Mesenchymal stem cell (in vitro differentiated cells and primary cell): ENCODE data around the gene ICOS.

Experiments used
- DNase-seq: peaks from one replicate; pipeline ENCODE4 v3.0.0-alpha.2; 2013
- H2AFZ ChIP-seq: one replicate; pipeline ENCODE4 v1.6.1; 2013; ENCODE audit warnings: low read depth, mild to moderate bottlenecking, control low read depth, inconsistent platforms, low read length, moderate library complexity
- H2AK5ac ChIP-seq: 2 replicates; pipeline ENCODE4 v1.6.1; 2013; ENCODE audit warnings: low read length, moderate library complexity, mild to moderate bottlenecking, inconsistent platforms; ENCODE audit not compliant: severe bottlenecking
- H2BK120ac ChIP-seq: one replicate; pipeline ENCODE4 v1.6.1; 2013; ENCODE audit warnings: low read depth, mild to moderate bottlenecking, inconsistent platforms, low read length, moderate library complexity
- H2BK12ac ChIP-seq, 2 experiments: one replicate each; pipeline ENCODE4 v1.6.1; 2013; ENCODE audit warnings: inconsistent platforms in 2 of 2, low read length in 2 of 2, mild to moderate bottlenecking in 2 of 2, moderate library complexity in 2 of 2, control low read depth in 1 of 2
- H2BK15ac ChIP-seq: one replicate; pipeline ENCODE4 v1.6.1; 2013; ENCODE audit warnings: mild to moderate bottlenecking, low read depth, inconsistent platforms; ENCODE audit not compliant: poor library complexity, severe bottlenecking
- H2BK5ac ChIP-seq: 2 replicates; pipeline ENCODE4 v1.6.1; 2013; ENCODE audit warnings: low read depth, mild to moderate bottlenecking, low read length, control low read depth, inconsistent platforms; ENCODE audit not compliant: poor library complexity, severe bottlenecking
- H3K14ac ChIP-seq, 2 experiments: one replicate each; pipeline ENCODE4 v1.6.1; 2013; ENCODE audit warnings: inconsistent platforms in 2 of 2, low read length in 2 of 2, control low read depth in 1 of 2, mild to moderate bottlenecking in 1 of 2, moderate library complexity in 1 of 2
- H3K18ac ChIP-seq, 2 experiments: one replicate each; pipeline ENCODE4 v1.6.1; 2013; ENCODE audit warnings: inconsistent platforms in 2 of 2, low read length in 2 of 2, control low read depth in 1 of 2, low read depth in 1 of 2, mild to moderate bottlenecking in 1 of 2
- H3K23ac ChIP-seq, 2 experiments: one replicate each; pipeline ENCODE4 v1.6.1; 2013; ENCODE audit warnings: inconsistent platforms in 2 of 2, low read length in 2 of 2, mild to moderate bottlenecking in 2 of 2, moderate library complexity in 2 of 2, control low read depth in 1 of 2
- H3K27ac ChIP-seq: 2 replicates; pipeline ENCODE4 v1.5.1; 2013; ENCODE audit warnings: mild to moderate bottlenecking, moderate library complexity, low read length, control low read depth, inconsistent platforms; ENCODE audit not compliant: poor library complexity, severe bottlenecking
- H3K27me3 ChIP-seq, 2 experiments: 2 replicates each; pipeline versions ENCODE4 v1.6.1 to v1.7.0; 2013; ENCODE audit warnings: low read length in 2 of 2, mild to moderate bottlenecking in 2 of 2, moderate library complexity in 2 of 2, control low read depth in 1 of 2, inconsistent platforms in 1 of 2; ENCODE audit not compliant: control insufficient read depth in 1 of 2, insufficient read depth in 1 of 2
- H3K36me3 ChIP-seq, 2 experiments: 2 replicates each; pipeline versions ENCODE4 v1.6.1 to v1.7.0; 2013; ENCODE audit warnings: low read length in 2 of 2, control low read depth in 1 of 2, inconsistent platforms in 1 of 2, low read depth in 1 of 2, mild to moderate bottlenecking in 1 of 2; ENCODE audit not compliant: insufficient read depth in 2 of 2, control insufficient read depth in 1 of 2
- H3K4ac ChIP-seq, 2 experiments: one replicate each; pipeline ENCODE4 v1.6.1; 2013; ENCODE audit warnings: inconsistent platforms in 2 of 2, low read length in 2 of 2, mild to moderate bottlenecking in 2 of 2, moderate library complexity in 2 of 2, control low read depth in 1 of 2, low read depth in 1 of 2
- H3K4me1 ChIP-seq: 2 replicates; pipeline ENCODE4 v1.6.1; 2013; ENCODE audit warnings: low read depth, low read length, control low read depth; ENCODE audit not compliant: control insufficient read depth, insufficient read depth
- H3K4me2 ChIP-seq: 2 replicates; pipeline ENCODE4 v1.6.1; 2013; ENCODE audit warnings: low read length, mild to moderate bottlenecking, inconsistent platforms; ENCODE audit not compliant: poor library complexity, severe bottlenecking
- H3K4me3 ChIP-seq, 2 experiments: 2 replicates each; pipeline versions ENCODE4 v1.5.1 to v1.7.0; 2013; ENCODE audit warnings: low read length in 2 of 2, mild to moderate bottlenecking in 2 of 2, control low read depth in 1 of 2, low read depth in 1 of 2; ENCODE audit not compliant: insufficient read depth in 1 of 2
- H3K79me1 ChIP-seq: replicated peaks from 2 replicates; pipeline ENCODE4 v1.6.1; 2013; ENCODE audit warnings: mild to moderate bottlenecking, control low read depth, low read length, inconsistent platforms; ENCODE audit not compliant: poor library complexity, severe bottlenecking
- H3K9ac ChIP-seq: 2 replicates; pipeline ENCODE4 v1.7.0; 2013; ENCODE audit warnings: mild to moderate bottlenecking, low read length, moderate library complexity
- H3K9me3 ChIP-seq: 2 replicates; pipeline ENCODE4 v1.7.0; 2013; ENCODE audit warnings: mild to moderate bottlenecking, low read length; ENCODE audit not compliant: control insufficient read depth
- H4K8ac ChIP-seq: one replicate; pipeline ENCODE4 v1.6.1; 2013; ENCODE audit warnings: inconsistent platforms, mild to moderate bottlenecking, low read length, moderate library complexity
- H4K91ac ChIP-seq: one replicate; pipeline ENCODE4 v1.6.1; 2013; ENCODE audit warnings: mild to moderate bottlenecking, low read length, inconsistent platforms
- WGBS: methylation state at CpG from one replicate; pipeline ENCODE4 v1.1.7; 2013; ENCODE audit warnings: mixed read lengths; 5-methylcytosine and 5-hydroxymethylcytosine counted together

ICOS gene

GRCh38 chr2:204005940-204006721 lies 69.6 kb downstream of the ICOS start:
- H2AFZ ChIP-seq: no peak overlapping the region
- H3K27ac ChIP-seq: no peak overlapping the region
- no peak overlapping the region for H2BK120ac ChIP-seq
- H3K23ac ChIP-seq: no peak overlapping the region
- H2BK15ac ChIP-seq: no peak overlapping the region
- DNase-seq: no peak
- peaks cover 14 to 39% of the 10 kb centered on the region in 2 experiments for H3K27me3 ChIP-seq
- no peaks in the 10 kb centered on the region for H3K79me1 ChIP-seq
- H3K4me3 ChIP-seq: no peak overlapping the region
- H3K9ac ChIP-seq: no peak overlapping the region
- H2AK5ac ChIP-seq: no peak overlapping the region
- no peaks in the 10 kb centered on the region for H3K4me1 ChIP-seq
- H3K4me2 ChIP-seq: no peak overlapping the region
- 79% methylated on average over 2 of the region's 3 CpGs for WGBS
- no peak overlapping the region for H3K4ac ChIP-seq
- H3K18ac ChIP-seq: no peak overlapping the region
- no peak overlapping the region for H4K91ac ChIP-seq
- no peaks in the 10 kb centered on the region for H3K9me3 ChIP-seq
- H3K14ac ChIP-seq: no peak overlapping the region
- no peaks in the 10 kb centered on the region for H3K36me3 ChIP-seq
- H4K8ac ChIP-seq: no peak overlapping the region
- no peak overlapping the region for H2BK12ac ChIP-seq
- no peak overlapping the region for H2BK5ac ChIP-seq

- H3K18ac ChIP-seq: no peak overlapping the region
- no peak overlapping the region for H3K9ac ChIP-seq
- no peak overlapping the region for H2BK12ac ChIP-seq
- H4K91ac ChIP-seq: no peak overlapping the region
- no peak overlapping the region for H2BK15ac ChIP-seq
- H3K4me1 ChIP-seq: no peaks in the 10 kb centered on the region
- no peak overlapping the region for H3K4me3 ChIP-seq
- H2AK5ac ChIP-seq: no peak overlapping the region
- H3K36me3 ChIP-seq: no peaks in the 10 kb centered on the region
- no peak overlapping the region for H3K14ac ChIP-seq
- H4K8ac ChIP-seq: no peak overlapping the region
- no peak overlapping the region for H3K23ac ChIP-seq
- no peaks in the 10 kb centered on the region for H3K9me3 ChIP-seq
- H2BK120ac ChIP-seq: no peak overlapping the region
- H3K4me2 ChIP-seq: no peak overlapping the region
- H2BK5ac ChIP-seq: no peak overlapping the region
- 87% methylated on average over 6 of the region's 6 CpGs for WGBS
- H3K27ac ChIP-seq: no peak overlapping the region
- no peak overlapping the region for H3K4ac ChIP-seq
- H2AFZ ChIP-seq: no peak overlapping the region
- DNase-seq: no peak
- peaks cover 7 to 30% of the 10 kb centered on the region in 2 experiments for H3K27me3 ChIP-seq
- no peaks in the 10 kb centered on the region for H3K79me1 ChIP-seq
Measured at GRCh38 chr2:204008352-204008751, 71.8 kb downstream of the ICOS start.

- Histone ChIP-seq H3K4me3 (no peak overlapping the region), H3K79me1 (no peaks in the 10 kb centered on the region), H2BK12ac (no peak overlapping the region), H3K9ac (no peak overlapping the region), H3K27me3 (peaks cover 14 to 24% of the 10 kb centered on the region in 2 experiments), H3K4me2 (no peak overlapping the region), H3K36me3 (no peaks in the 10 kb centered on the region), H4K91ac (no peak overlapping the region), H4K8ac (no peak overlapping the region), H3K4ac (no peak overlapping the region), H2BK15ac (no peak overlapping the region), H2BK5ac (no peak overlapping the region), H3K14ac (no peak overlapping the region), H3K18ac (no peak overlapping the region), H2BK120ac (no peak overlapping the region), H2AK5ac (no peak overlapping the region), H3K23ac (no peak overlapping the region), H3K9me3 (no peaks in the 10 kb centered on the region), H3K4me1 (no peaks in the 10 kb centered on the region), H2AFZ (no peak overlapping the region), H3K27ac (no peak overlapping the region)
- 69% methylated on average over 4 of the region's 4 CpGs for WGBS
- DNase-seq: no peak
Measured at GRCh38 chr2:204010628-204011560, 74.3 kb downstream of the ICOS start.
